HepG2 (cell line): ENCODE results near the gene MEX3A. TPM values are rescaled to one million over a fixed set of nuclear protein-coding genes. Genes with fewer than 3 reads are reported as not detected.

Experiments used
- CREB1 ChIP-seq, 2 experiments: fragments of 450-650 bp in 1 of 2; IDR thresholded peaks; 2 replicates each; pipeline ENCODE4 v1.6.1; 2016 to 2017; ENCODE audit warnings: control low read depth in 1 of 2, mild to moderate bottlenecking in 1 of 2, missing compliant biosample characterization in 1 of 2, missing genetic modification characterization in 1 of 2
- E2F2 ChIP-seq: sonication (generic); formaldehyde crosslinking; IDR thresholded peaks from 2 replicates; pipeline ENCODE4 v1.4.0; 2020; ENCODE audit warnings: missing genetic modification reagents, borderline replicate concordance
- FOSL1 ChIP-seq: sonication (generic); formaldehyde crosslinking; IDR thresholded peaks from 2 replicates; pipeline ENCODE4 v1.9.0; 2021; ENCODE audit warnings: missing genetic modification reagents, borderline replicate concordance
- FOSL2 ChIP-seq: sonication (generic); formaldehyde crosslinking; IDR thresholded peaks from 2 replicates; pipeline ENCODE4 v1.4.0; 2020; ENCODE audit warnings: missing genetic modification reagents
- FOXJ3 ChIP-seq: sonication (generic); formaldehyde crosslinking; IDR thresholded peaks from 2 replicates; pipeline ENCODE4 v1.4.0; 2020; ENCODE audit warnings: missing genetic modification reagents, mild to moderate bottlenecking, borderline replicate concordance
- HOXD1 ChIP-seq: sonication (generic); formaldehyde crosslinking; IDR thresholded peaks from 2 replicates; pipeline ENCODE4 v1.5.0; 2020; ENCODE audit warnings: missing genetic modification reagents
- ISL2 ChIP-seq: sonication (generic); formaldehyde crosslinking; IDR thresholded peaks from 2 replicates; pipeline ENCODE4 v1.5.0; 2020; ENCODE audit warnings: missing genetic modification reagents
- PHB2 ChIP-seq: fragments of 450-650 bp; IDR thresholded peaks from 2 replicates; pipeline ENCODE4 v1.6.1; 2018; ENCODE audit not compliant: partially characterized antibody
- POLR2G ChIP-seq: fragments of 200-400 bp; formaldehyde crosslinking; IDR thresholded peaks from 2 replicates; pipeline ENCODE4 v1.6.1; 2018; ENCODE audit warnings: mild to moderate bottlenecking, low read depth, low read length, moderate library complexity
- RBAK ChIP-seq: sonication (generic); formaldehyde crosslinking; IDR thresholded peaks from 2 replicates; pipeline ENCODE4 v1.5.1; 2020; ENCODE audit warnings: mild to moderate bottlenecking, missing genetic modification reagents
- REXO4 ChIP-seq: sonication (generic); formaldehyde crosslinking; IDR thresholded peaks from 2 replicates; pipeline ENCODE4 v1.8.0; 2022; ENCODE audit warnings: missing genetic modification reagents, mild to moderate bottlenecking, borderline replicate concordance
- SKIL ChIP-seq: sonication (generic); formaldehyde crosslinking; IDR thresholded peaks from 2 replicates; pipeline ENCODE4 v1.8.0; 2022; ENCODE audit warnings: missing genetic modification reagents, mild to moderate bottlenecking, moderate library complexity, borderline replicate concordance
- SNAI1 ChIP-seq: sonication (generic); formaldehyde crosslinking; IDR thresholded peaks from 2 replicates; pipeline ENCODE4 v1.5.0; 2020; ENCODE audit warnings: mild to moderate bottlenecking, missing genetic modification reagents, borderline replicate concordance
- TRIM24 ChIP-seq: sonication (generic); formaldehyde crosslinking; IDR thresholded peaks from 2 replicates; pipeline ENCODE4 v1.8.0; 2022; ENCODE audit warnings: mild to moderate bottlenecking, missing genetic modification reagents
- YEATS2 ChIP-seq: sonication (generic); formaldehyde crosslinking; IDR thresholded peaks from 2 replicates; pipeline ENCODE4 v1.4.0; 2020; ENCODE audit warnings: missing genetic modification reagents, borderline replicate concordance
- ZBTB8A ChIP-seq: sonication (generic); formaldehyde crosslinking; IDR thresholded peaks from 2 replicates; pipeline ENCODE4 v1.4.0; 2020; ENCODE audit warnings: mild to moderate bottlenecking, low read depth, missing genetic modification reagents, borderline replicate concordance
- ZKSCAN5 ChIP-seq: sonication (generic); formaldehyde crosslinking; IDR thresholded peaks from 2 replicates; pipeline ENCODE4 v1.5.1; 2020; ENCODE audit warnings: mild to moderate bottlenecking, missing genetic modification reagents
- ZNF205 ChIP-seq: IDR thresholded peaks from 2 replicates; pipeline ENCODE4 v1.6.1; 2018; ENCODE audit warnings: missing biosample characterization, missing genetic modification reagents
- ZNF616 ChIP-seq: sonication (generic); formaldehyde crosslinking; IDR thresholded peaks from 2 replicates; pipeline ENCODE4 v1.5.0; 2020; ENCODE audit warnings: low read depth, mild to moderate bottlenecking, missing genetic modification reagents
- ZNF724P ChIP-seq: sonication (generic); formaldehyde crosslinking; IDR thresholded peaks from 2 replicates; pipeline ENCODE4 v1.8.0; 2022; ENCODE audit warnings: missing genetic modification reagents, borderline replicate concordance
- ZNF747 ChIP-seq: sonication (generic); formaldehyde crosslinking; IDR thresholded peaks from 2 replicates; pipeline ENCODE4 v1.8.1; 2023; ENCODE audit warnings: missing genetic modification reagents, mild to moderate bottlenecking, borderline replicate concordance
- ZNF782 ChIP-seq: sonication (generic); formaldehyde crosslinking; IDR thresholded peaks from 2 replicates; pipeline ENCODE4 v1.4.0; 2020; ENCODE audit warnings: missing genetic modification reagents, mild to moderate bottlenecking, borderline replicate concordance
- ZNF816 ChIP-seq: sonication (generic); formaldehyde crosslinking; IDR thresholded peaks from 2 replicates; pipeline ENCODE4 v1.8.0; 2022; ENCODE audit warnings: missing genetic modification reagents, mild to moderate bottlenecking, borderline replicate concordance
- polyA plus RNA-seq, 8 experiments: library from polyadenylated mRNA; depleted of rRNA in 3 of 8; stranded (reverse) in 7 of 8; unstranded in 1 of 8; fragments of >200 nt; fragmentation: Illumina TruSeq in 4 of 8; extraction: Trizol in 4 of 8; gene quantifications; 2 replicates each; pipeline versions ENCODE4 v1.2.1 to v1.2.3, GENCODE V29; 2011 to 2016; ENCODE audit warnings: low read depth in 4 of 8, missing spikeins in 1 of 8, mixed read lengths in 1 of 8; ENCODE audit not compliant: insufficient read depth in 1 of 8
- total RNA-seq, 5 experiments: library from RNA; depleted of rRNA; stranded (reverse); fragments of >200 nt; fragmentation: Illumina TruSeq; extraction: Trizol; gene quantifications; 2 replicates each; pipeline ENCODE4 v1.2.3, GENCODE V29; 2016; ENCODE audit warnings: low read depth in 1 of 5
- TF ChIP-seq, protein P1 (sequence below): IDR thresholded peaks from 2 replicates; pipeline ENCODE4 v1.6.1; 2012; ENCODE audit warnings: inconsistent platforms

MEX3A gene
- total and polyA plus RNA-seq, 2 of the 13 experiments (the other 11 are each of a cell fraction or from before 2014, with no cell fraction given) = 7.6 to 9.1 TPM

DNA sequence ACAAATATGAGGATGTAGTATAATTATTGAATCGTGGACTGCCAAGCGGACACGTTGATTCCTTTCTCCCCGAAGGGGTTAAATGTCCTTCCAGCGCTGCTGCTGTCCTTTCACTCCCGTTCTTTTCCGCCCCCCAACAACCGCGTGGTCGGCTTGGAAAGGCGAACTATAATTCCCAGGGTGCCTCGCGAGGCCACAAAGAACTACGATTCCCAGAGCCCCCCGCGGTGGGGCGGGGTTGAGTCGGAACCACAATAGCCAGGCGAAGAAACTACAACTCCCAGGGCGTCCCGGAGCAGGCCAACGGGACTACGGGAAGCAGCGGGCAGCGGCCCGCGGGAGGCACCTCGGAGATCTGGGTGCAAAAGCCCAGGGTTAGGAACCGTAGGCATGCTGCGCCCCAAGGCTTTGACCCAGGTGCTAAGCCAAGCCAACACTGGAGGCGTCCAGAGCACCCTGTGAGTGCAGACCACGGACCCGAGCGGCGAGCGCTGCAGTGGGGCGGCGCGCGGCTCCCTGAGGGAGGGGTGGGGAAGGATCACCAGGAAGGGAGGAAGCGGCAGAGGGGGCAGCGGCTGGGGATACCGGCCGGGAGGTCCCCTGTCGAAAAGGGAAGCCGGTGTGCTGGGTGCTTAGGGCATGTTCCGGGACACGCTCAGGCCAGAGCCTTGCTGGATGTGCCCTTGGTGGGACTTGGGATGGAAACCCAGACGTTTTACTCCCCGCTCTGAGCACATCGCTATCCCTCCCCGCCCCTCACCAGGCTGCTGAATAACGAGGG, 27.6 kb downstream of the MEX3A start, which contains the start of gene LAMTOR2 (continued):
- peak; percentile 57; the same call in 1 of the 2 replicates for TF ChIP-seq ISL2 (CRISPR knock-in tag)
- TF ChIP-seq RBAK (CRISPR knock-in tag) = no peak
- TF ChIP-seq ZNF782 (CRISPR knock-in tag) = peak; percentile 52; the same call in 1 of the 2 replicates
- no peak for TF ChIP-seq ZKSCAN5 (CRISPR knock-in tag)
- TF ChIP-seq FOXJ3 (CRISPR knock-in tag) = 0 out of 2 replicates have a peak, but pooled peaks have one; percentile 64
- TF ChIP-seq SKIL (CRISPR knock-in tag) = no peak
- no peak for TF ChIP-seq ZBTB8A (CRISPR knock-in tag)
- no peak for TF ChIP-seq SNAI1 (CRISPR knock-in tag)
- TF ChIP-seq ZNF816 (CRISPR knock-in tag) = no peak
- TF ChIP-seq PHB2 = no peak
- TF ChIP-seq ZNF747 = peak; percentile 83; the same call in 1 of the 2 replicates
- TF ChIP-seq ZNF616 (CRISPR knock-in tag) = no peak
- peak; percentile 82; the same call in 1 of the 2 replicates for TF ChIP-seq HOXD1 (CRISPR knock-in tag)
- peak; percentile 54 for TF ChIP-seq FOSL2 (CRISPR knock-in tag)
- TF ChIP-seq, protein P1, sequence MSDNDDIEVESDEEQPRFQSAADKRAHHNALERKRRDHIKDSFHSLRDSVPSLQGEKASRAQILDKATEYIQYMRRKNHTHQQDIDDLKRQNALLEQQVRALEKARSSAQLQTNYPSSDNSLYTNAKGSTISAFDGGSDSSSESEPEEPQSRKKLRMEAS = peak; percentile 96
- peak; percentile 51; the same call in 1 of the 2 replicates for TF ChIP-seq CREB1 (IDR thresholded peaks at IDR 0.05)
- peak; percentile 93 for TF ChIP-seq CREB1 (CRISPR knock-in tag; IDR thresholded peaks at IDR 0.05)
- TF ChIP-seq POLR2G = peak; percentile 80
- TF ChIP-seq ZNF205 = peak; percentile 49; the same call in 1 of the 2 replicates
- peak; percentile 83 for TF ChIP-seq YEATS2
- no peak for TF ChIP-seq TRIM24 (CRISPR knock-in tag)
- no peak for TF ChIP-seq REXO4
- peak; percentile 51; the same call in 1 of the 2 replicates for TF ChIP-seq ZNF724P (CRISPR knock-in tag)
- no peak; the same call in 1 of the 2 replicates for TF ChIP-seq FOSL1 (CRISPR knock-in tag)
- peak; percentile 88; the same call in 1 of the 2 replicates for TF ChIP-seq E2F2 (CRISPR knock-in tag)
